Embryonic facial prominence (tissue), 1 donor: Measurements from ENCODE around the gene SNX27.
"Not testable (repeated sequence)": the region's sequence is repeated elsewhere in the genome, so short reads cannot be mapped to it uniquely, and the experiment has no call there.

Experiments used
- DNase-seq: peaks from one replicate; pipeline ENCODE4 v3.0.0-alpha.2; 2016; ENCODE audit errors: extremely low spot score

Gene SNX27

DNA sequence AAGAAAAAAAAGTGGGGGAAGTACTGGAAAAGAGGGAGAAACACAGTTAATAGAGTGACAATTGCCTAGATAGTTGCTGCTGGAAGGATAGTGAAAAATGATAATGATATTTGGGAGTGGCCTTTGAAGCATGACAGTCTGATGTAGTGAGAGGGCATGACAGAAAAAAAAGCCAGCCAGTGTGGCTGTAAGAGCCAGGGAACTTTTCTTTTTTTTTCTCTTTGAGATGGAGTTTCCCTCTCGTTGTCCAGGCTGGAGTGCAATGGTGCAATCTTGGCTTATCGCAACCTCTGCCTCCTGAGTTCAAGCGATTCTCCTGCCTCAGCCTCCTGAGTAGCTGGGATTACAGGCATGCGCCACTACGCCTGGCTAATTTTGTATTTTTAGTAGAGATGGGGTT, 9.3 kb upstream of the SNX27 start:
- DNase-seq = not testable (repeated sequence)

DNA sequence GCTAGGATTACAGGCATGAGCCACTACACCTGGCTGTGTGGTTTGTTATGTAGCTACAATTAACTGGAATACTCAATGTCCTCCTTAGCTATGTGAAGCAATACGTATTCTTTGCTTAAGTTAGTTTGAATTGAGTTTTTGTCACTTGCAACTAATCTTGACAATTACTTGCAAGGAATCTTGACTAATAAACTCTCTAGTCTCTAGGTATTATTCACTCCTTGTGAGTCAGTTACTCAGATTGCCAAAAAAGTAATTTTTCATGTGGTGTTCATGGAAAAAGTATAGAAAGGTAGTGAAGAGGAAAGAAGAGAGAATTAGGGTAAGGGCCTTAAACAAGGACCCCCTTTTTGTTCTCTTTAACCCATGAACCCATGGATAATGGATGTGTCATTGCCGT, 7.6 kb upstream of the SNX27 start:
- DNase-seq = no peak

DNA sequence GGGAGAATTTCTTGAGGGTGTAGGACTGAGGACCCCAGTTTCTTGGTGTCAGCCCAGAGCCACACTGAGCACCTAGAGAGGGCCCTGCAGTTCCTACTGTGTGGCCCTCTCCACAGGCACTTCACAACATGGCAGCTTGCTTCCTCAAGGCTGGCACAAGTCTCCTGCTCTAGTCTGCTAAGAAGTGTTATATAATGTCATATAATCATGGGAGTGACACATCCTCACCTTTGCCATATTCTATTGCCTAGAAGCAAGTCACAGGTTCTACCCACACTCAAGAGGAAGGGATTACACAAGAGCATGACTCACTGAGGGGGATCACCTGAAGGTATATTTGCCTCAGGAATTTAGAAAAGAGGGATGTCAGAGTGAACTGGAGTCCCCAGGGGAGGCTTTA, 5.5 kb upstream of the SNX27 start:
- DNase-seq = no peak

DNA sequence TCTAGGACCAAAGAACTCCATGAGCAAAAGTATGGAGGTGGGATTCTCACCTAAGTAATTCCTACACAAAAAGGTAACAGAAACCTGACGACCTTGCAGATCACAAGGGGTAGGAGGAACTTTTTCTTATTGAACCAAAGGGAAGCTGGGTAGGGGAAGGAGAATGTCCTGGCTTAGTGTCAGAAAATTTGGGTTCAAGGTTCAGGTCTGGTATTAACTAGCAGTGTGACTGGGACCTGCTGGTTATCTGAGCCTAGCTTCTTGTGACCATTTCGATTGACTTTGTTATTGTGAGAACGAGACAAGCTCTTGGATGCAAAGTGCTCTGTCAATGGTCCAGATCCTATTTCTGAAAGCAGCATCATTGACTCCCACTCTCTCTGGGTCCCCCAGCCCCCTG, 5.0 kb upstream of the SNX27 start:
- no peak for DNase-seq

DNA sequence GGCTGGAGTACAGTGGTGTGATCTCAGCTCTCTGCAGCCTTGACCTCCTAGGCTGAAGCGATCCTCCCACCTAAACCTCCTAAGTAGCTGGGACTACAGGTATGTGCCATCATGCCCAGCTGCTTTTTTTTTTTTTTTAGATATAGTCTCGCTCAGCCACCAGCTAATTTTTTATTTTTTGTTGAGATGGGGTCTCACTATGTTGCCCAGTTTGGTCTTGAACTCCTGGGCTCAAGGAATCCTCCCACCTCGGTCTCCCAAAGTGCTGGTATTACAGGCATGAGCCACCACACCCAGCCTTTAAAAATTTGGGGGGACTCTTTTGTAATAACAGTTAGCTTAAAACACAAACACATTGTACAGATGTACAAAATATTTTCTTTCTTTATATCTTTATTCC, 1.7 kb upstream of the SNX27 start:
- no peak for DNase-seq

DNA sequence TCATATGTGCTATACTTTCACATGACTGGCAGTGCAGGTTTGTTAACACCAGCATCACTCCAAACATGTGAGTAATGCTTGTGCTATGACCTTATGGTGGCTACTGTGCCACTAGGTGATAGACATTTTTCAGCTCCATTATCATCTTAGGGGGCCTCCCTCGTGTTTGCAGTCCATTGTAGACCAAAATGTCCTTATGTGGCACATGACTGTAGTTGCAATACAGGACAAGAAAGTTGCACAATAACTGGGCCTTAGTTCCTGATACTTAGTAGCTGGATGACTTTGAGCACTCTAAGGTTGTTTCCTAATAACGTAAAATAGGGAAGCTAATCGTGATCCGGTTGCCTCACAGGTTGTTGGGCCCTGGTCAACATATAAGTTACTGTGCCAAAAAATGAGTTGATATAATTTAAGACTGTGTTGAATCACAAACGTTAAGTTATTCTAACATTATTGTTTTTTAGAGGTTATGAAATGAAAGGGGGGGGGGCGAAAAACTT, 511 bp upstream of the SNX27 start:
- DNase-seq = no peak

DNA sequence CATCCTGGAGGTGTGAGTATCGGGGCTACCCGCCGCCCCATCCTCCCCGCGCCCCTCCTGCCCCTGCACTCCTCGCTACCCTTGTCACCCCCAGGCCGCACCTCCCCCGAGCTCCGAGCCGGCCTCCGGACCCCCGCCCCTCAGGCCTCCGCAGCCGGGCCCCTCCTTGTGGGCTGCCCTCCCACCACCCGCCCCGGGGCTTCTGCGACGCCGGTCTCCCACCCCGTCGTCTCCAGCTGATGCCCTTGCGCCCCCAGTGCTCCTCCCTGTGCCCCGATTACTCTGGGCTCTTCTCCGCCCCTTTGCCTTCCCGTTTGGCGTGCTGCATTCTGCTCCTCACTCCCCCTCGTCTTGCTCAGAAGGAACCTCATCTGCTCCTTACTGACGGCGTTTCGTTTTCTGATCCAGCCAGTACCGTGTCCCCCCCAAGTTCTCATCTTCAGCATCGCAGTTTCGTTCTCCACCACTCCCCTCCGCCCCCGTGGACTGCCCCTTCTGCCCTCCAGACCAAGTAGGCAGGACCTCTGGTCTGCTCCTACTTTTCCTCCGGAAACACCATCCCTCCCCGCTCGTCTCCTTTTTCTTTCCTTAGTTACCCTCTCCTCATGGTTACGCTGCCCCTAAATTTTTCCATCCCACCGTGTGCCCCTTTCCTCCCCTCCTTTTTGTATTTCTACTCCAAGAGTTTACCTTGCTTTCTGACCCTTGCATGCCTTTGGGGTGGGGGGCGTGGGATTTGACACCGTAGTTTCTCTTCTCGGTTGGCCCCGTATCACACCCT, 841 bp downstream of the SNX27 start:
- no peak for DNase-seq

DNA sequence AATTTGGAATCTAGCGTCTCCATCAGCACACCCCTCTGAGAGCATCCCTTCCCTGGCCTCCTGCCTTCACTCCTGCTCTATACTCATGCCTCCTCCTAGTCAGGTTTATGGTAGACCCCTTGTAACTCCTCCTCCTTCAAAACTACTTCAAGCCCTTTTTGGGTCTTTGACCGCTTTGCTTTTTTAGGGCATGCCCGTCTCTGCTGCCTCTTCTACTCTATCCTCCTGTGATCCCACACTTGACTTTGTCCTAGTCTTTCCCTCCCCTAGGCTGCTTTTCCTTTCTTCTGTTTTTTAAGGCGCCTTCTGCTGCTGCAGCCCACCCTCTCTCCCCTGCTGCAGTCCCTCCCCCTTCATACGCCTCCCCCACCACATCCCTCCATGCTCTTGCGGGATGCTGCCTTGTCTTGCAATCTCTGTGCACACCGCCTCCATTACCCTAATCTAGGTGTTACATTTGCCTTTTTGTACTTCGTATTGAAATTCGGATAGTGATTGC, 1.5 kb downstream of the SNX27 start:
- no peak for DNase-seq

DNA sequence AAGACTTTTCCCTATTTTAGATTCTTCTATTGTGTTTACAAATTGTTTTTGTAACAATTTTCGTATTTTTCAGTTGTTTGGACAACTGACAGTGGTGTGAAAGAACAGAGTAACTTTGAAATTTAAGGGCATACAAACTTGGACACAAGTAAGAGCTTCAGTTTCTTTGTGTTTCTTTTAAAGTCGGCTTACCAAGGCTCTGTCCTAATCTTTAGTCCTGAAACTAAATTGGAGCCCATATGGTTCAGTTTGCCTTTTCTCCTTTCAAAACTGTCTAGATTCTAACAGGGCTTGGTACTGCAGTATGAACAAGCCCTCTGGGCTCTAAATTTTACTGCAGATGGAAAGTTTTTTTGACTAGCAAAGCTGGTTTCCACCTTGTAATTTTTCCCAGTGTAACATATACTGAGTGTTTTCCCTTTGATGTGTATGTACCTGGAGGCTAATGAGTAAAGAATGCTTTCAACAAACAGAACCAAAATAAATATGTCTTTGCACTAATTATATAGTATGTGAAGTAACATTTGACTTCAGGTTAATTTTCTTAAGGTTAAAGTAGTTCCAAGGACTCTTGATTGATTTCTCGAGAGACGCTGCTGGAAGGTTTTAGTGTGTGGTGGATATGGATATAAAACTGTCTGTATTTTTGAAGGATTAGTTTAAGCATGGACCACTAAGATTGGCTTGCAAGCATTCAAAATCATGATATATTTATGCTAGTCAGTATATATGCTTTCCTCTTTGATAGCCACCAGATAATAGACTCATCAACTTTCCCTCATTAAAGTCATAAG, 4.1 kb downstream of the SNX27 start:
- DNase-seq = no peak

DNA sequence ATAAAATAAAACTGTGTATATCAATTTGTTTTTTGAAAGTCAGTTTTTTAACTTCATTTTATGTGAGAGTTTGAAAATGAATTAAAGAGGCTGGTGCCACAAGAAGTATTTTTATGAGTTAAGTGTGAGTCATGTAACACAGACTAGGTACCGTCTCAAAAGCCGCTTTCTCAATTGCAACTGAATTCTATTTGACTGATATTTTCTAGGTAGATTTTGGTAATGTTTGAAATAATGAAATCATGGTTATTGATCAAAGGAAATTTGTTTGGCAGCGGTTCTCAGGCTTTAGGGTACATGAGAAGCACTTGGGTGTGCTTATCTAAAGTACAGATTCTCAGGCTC, 4.6 kb downstream of the SNX27 start:
- DNase-seq = no peak

DNA sequence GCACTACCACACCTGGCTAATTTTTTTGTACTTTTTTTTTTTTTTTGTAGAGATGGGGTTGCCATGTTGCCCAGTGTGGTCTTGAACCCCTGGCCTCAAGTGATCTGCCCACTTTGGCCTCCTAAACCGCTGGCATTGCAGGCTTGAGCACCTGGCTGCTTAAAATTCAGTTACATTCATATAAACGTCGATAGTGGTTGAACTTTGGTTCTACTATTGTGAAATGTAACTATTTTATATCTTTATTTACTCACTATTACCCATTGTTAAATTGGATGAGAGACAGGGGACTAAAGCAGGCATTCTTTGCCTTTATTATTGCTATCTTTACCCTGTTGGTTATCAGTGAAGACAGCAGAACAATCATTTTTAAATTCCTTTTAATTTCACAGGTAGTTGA, 6.2 kb downstream of the SNX27 start:
- DNase-seq = no peak

DNA sequence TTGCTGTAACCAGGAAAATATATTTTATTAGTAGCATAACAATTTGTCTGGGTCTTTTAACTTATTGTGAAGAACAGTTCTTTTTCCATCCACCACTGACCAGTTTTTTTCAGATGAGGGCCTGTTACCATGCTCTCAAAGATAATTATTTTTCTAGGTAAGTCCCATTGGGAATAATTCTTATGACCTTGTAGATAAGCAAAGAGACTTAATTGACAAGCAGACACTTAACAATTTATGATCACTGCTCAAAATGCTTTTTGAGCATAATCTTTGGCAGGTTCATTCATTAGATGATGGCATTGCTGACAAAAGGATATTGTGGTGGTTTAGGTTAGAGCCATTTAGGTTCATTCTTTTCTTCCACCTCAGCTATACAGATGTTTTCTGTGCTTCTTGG, 6.6 kb downstream of the SNX27 start:
- no peak for DNase-seq

DNA sequence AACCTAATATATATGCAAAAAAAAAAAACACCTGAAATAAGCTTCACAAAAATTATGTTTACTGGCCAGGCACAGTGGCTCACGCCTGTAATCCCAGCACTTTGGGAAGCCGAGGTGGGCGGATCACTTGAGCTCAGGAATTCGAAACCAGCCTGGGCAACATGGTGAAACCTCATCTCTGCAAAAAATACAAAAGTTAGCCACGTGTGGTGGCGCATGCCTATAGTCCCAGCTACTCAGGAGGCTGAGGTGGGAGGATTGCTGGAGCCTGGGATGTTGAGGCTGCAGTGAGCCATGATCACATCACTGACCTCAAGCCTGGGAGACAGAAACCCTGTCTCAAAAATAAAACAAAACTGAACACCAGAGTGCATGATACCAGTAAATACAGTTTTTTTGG, 7.1 kb downstream of the SNX27 start:
- DNase-seq = not testable (repeated sequence)

DNA sequence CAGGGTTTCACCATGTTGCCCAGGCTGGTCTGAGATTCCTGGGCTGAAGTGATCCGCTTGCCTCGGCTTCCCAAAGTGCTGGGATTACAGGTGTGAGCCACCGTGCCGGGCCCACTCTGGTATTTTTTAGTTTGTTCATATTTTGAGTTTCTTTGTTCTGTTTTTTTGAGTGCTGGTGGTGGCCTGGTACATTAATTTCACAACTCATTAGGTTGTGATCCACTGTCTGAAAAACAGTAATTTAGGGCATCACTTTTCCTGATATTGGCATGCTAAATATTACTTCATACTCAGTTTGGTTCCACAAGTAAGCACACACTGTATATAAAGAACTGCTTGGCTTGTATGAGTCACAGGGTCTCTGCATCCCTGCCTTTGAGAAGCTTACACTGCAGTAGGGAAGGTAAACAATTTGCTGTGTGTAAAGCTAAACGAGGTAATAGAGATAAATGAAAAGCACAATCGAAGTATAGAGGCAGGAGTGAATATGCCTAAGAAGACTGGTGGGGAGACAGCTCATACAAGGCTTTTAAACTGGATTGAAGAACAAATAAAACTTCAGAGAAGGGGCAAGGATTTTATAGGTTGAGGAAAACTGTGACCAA, 7.7 kb downstream of the SNX27 start:
- DNase-seq = no peak

DNA sequence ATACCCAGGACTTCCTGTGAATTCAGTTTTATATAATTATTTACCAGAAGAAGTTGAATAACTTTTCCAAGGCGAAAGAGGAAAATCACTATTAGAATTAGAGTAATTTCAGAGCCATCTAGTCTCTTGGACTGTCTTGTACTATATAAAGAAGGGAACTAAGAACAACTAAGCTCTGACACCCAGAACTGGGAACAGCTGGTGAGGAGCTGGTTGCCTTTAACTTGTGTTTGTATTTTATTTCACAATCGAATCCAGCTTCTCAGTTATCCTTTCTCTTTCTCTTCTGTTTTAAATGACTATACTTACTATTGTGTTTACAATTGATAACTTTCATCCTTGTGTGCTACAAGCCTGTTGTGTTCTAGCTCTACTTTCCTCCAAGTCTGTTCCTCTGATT, 8.4 kb downstream of the SNX27 start:
- no peak for DNase-seq

DNA sequence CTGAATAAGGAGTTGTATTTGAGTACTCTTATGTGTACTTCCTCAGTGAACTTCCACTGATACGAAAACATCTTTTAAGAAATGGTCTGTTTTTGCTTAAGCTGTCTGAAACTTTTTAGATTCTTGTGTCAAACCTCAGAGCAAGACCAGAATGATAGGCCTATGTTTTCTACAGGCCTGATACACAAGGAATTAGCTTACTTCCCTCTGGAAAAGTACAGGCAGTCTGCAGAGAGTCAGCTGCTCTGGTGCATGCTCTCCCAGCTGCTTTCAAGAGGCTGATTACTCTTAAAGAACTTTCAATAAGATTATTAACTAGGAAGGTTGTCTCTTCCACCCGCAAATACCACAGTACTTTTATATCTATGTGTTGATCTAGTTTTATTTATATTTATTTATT, 9.5 kb downstream of the SNX27 start:
- no peak for DNase-seq

DNA sequence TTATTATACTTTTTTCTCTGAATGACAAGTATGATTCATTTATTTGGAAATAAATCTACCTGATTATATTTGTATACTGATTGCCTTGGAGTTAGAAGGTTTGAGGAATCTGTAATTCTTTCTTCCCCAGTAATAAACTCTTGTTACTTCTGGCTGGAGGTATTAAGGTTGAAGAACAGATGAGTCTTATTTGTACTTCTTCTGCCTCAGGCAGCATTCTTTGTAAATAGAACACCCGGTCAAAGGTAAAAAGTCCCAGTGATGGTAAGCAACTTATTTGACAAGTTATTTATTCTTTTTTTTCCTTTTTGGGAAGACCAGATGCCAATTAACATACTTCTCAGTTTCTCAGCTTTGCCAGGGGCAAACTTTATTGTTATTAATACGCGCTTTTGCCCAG, 12.9 kb downstream of the SNX27 start:
- DNase-seq = no peak

DNA sequence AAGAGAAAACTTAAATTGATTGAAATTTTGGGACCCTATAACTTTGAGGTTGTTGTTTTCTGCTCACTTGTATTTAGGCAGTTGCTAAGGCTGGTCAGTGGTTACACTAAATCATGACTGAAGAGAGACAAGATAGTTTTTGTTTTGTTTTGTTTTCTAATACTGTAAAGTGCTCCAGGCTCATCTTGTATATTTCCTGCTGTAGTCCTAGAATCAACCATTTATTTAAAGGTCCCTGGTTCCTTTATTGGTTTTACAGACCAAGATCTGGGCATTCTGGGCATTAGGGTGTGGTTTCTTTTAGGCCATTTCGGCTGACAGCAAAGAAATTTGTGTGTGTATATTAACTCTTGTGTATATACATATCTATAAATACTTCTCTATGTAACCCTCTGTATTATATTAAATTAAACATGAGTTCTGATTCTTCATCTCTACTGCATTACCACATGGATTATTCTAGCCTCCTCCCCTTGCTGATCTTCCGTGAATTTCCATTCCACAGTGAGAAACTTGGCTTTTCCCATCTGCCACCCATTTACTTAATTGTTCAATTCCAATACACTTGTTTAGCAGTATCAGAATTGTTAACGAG, 15.0 kb downstream of the SNX27 start:
- no peak for DNase-seq

DNA sequence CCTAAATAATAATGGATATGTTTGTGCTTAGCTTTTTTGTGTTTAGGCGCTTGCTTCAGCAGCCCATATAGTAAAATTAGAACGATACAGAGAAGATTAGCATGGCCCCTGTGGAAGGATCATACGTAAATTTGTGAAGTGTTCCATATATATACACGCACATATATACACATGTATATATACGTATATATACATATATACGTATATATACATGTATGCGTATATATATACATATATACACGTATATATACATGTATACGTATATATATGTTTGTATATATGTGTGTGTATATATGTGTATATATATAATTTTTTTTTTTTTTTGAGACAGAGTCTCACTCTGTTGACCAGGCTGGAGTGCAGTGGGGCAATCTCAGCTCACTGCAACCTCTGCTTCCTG, 17.4 kb downstream of the SNX27 start:
- DNase-seq = no peak

DNA sequence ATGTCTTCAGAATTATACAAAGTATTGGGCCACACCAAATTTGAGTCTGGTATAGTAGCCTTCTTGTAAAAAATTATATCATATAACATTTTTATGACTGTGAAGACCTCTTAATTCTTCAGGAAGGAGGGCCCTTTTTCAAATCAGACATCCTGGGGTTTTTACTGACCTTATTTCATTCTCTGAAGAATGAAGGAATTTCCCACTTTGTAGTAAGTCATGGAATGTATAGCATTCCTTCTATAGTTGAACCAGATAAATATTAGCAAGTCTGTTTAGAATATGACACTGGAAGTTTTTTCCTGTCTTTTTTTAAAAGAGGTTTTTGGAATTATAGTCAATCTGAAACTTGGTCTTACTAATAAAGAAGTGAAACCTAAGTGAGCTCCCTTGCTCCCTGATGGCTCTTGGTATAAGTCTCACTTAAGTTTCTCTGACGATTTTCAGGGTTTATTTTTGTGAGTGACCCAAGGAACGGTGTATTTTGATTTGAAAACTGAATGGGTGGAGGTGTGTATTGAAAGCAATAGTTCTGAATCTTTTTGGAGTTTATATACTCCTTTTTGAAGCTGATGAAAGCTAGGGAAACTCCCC, 23.7 kb downstream of the SNX27 start:
- DNase-seq = no peak

DNA sequence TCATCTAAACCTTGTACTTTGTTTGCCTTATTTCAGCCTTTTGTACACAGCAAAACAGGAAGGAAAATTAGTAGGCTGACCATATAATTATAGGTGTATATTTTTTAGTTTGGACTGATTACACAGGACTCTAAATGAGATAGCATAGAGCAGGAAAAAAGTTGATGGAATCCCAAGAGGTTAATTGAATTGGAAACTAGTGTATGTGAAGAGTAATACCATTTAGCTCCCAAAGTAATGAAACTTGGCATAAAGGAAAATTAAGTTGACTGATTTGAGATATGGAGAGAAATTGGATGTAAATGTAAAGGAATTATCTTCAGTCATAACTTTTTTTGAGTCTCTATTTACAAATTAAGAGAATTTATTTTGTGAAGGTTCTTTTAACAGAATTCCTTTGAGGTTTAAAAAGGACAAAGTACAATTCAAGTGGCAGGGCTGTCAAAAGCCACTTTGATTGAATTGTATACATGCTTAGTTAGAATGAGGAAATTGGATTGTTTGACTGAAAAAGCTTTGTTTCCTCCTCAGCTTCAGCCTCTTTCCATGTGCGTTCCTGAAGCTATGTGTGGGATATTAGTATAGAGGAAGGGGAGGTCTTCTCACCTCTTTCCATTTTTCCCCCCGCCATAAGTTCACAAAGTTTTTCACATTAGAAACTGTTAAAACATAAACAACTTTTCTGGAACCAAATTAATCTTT, 26.4 kb downstream of the SNX27 start:
- DNase-seq = no peak
